ENCODE data around the gene ROM1.
"Not testable (repeated sequence)": the region's sequence is repeated elsewhere in the genome, so short reads cannot be mapped to it uniquely, and the experiment has no call there.

Gene ROM1

GRCh38 chr11:62610814-62611704 is 2.0 kb upstream of the ROM1 start:
- DNase-seq: no peak

GRCh38 chr11:62611705-62612365 is 1.2 kb upstream of the ROM1 start:
- no peak for DNase-seq

GRCh38 chr11:62613291-62613778 is 278 bp downstream of the ROM1 start:
- DNase-seq: no peak

GRCh38 chr11:62614275-62614674 is 1.2 kb downstream of the ROM1 start:
- DNase-seq: peak; percentile 35

GRCh38 chr11:62615521-62615920 is 2.5 kb downstream of the ROM1 start:
- no peak for DNase-seq

- DNase-seq: not testable (repeated sequence)
Measured at GRCh38 chr11:62616957-62617356, 3.9 kb downstream of the ROM1 start.

- DNase-seq: no peak
Measured at GRCh38 chr11:62621027-62621566, 8.0 kb downstream of the ROM1 start.

- peak; percentile 99 for DNase-seq
Measured at GRCh38 chr11:62621567-62622470, 8.8 kb downstream of the ROM1 start, which contains the start of gene B3GAT3. Gene B3GAT3, minus strand, starts transcription at chr11:62621986. Its CDS starts 39 bp downstream, at chr11:62621947.

GRCh38 chr11:62622476-62623089 is 9.5 kb downstream of the ROM1 start:
- no peak for DNase-seq

GRCh38 chr11:62627713-62628112 is 14.7 kb downstream of the ROM1 start:
- no peak for DNase-seq

GRCh38 chr11:62632492-62632891 is 19.4 kb downstream of the ROM1 start:
- DNase-seq: no peak

- no peak for DNase-seq
Measured at GRCh38 chr11:62644220-62644619, 31.2 kb downstream of the ROM1 start.

GRCh38 chr11:62645671-62645945 is 32.6 kb downstream of the ROM1 start:
- DNase-seq: no peak

GRCh38 chr11:62645946-62646824 is 33.1 kb downstream of the ROM1 start, which contains the start of gene GANAB:
Gene GANAB, minus strand, starts transcription at chr11:62646613. Its CDS starts 14 bp downstream, at chr11:62646599.
- peak; percentile 98 for DNase-seq

GRCh38 chr11:62646825-62647608 is 34.0 kb downstream of the ROM1 start:
- no peak for DNase-seq

- no peak for DNase-seq
Measured at GRCh38 chr11:62647609-62648005, 34.5 kb downstream of the ROM1 start.

- DNase-seq: no peak
Measured at GRCh38 chr11:62648185-62648966, 35.3 kb downstream of the ROM1 start.

GRCh38 chr11:62648967-62649364 is 35.9 kb downstream of the ROM1 start:
- no peak for DNase-seq

GRCh38 chr11:62649486-62649885 is 36.4 kb downstream of the ROM1 start:
- no peak for DNase-seq

All from NK-92 treated with Interleukin-12 subunit alpha and Interleukin-12 subunit beta, amount 100 ng/mL, for 24 hours (cell line).